ENCODE data around the gene RPL10. TPM values are rescaled to one million over a fixed set of nuclear protein-coding genes. Genes with fewer than 3 reads are reported as not detected.
A peak's percentile ranks its signal among the peaks of the same experiment; 100 is the strongest.

The RPL10 gene
- total RNA-seq, 1 experiment from 2014 or later = 2,110 TPM

DNA sequence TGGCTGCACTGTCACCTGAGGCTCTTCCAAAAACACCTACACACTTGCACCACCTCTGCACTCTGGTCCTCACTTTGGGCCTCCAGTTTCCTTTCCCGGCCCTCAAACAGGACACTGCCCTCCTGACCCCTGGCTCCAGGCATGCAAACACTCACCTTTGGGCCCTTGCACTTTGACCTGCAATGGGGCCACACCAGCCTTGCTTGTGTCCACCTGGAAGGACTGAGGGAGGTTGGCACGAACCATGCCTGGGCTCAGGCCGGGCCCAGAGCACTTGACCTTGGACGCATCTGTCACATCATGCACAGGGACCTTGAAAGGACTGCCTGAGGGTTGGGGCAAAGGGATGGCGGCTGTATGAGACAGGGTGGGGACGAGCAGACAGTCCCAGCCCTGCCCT, 39.3 kb upstream of the RPL10 start:
- no CpG with 5 or more reads among the region's 6 CpGs for WGBS (ENCODE audit: extremely low coverage, insufficient read length, low lambda C conversion rate)
- H3K79me2 ChIP-seq (ENCODE audit: insufficient read depth, low read length) = no peaks in the 10 kb centered on the region
- H3K4me1 ChIP-seq (ENCODE audit: insufficient read depth, low read length) = no peaks in the 10 kb centered on the region
- no peak overlapping the region for H3K56ac ChIP-seq (ENCODE audit: insufficient read length, low read depth, low read length)
- no peak overlapping the region for H3T11ph ChIP-seq (ENCODE audit: low read length)
- no peak overlapping the region for H4K8ac ChIP-seq (replicated peaks; ENCODE audit: insufficient read length, low read depth, low read length)
- peaks cover 33 to 81% (median 78%) of the 10 kb centered on the region in 3 experiments for H3K36me3 Mint-ChIP-seq (ENCODE audit: insufficient read depth in 1 of 3, low read depth in 3 of 3)
- H2AFZ ChIP-seq (ENCODE audit: low read length) = no peak overlapping the region
- no peak overlapping the region for H3K14ac ChIP-seq (ENCODE audit: insufficient read depth, low read length)
- H3K27ac Mint-ChIP-seq = peak overlapping the region in 2 of 3 experiments; percentile 6 to 49; a peak in 2 of 7 replicates
- no peak overlapping the region for H2BK20ac ChIP-seq (ENCODE audit: low read depth, low read length, poor library complexity, severe bottlenecking)
- TF ChIP-seq, protein P1, sequence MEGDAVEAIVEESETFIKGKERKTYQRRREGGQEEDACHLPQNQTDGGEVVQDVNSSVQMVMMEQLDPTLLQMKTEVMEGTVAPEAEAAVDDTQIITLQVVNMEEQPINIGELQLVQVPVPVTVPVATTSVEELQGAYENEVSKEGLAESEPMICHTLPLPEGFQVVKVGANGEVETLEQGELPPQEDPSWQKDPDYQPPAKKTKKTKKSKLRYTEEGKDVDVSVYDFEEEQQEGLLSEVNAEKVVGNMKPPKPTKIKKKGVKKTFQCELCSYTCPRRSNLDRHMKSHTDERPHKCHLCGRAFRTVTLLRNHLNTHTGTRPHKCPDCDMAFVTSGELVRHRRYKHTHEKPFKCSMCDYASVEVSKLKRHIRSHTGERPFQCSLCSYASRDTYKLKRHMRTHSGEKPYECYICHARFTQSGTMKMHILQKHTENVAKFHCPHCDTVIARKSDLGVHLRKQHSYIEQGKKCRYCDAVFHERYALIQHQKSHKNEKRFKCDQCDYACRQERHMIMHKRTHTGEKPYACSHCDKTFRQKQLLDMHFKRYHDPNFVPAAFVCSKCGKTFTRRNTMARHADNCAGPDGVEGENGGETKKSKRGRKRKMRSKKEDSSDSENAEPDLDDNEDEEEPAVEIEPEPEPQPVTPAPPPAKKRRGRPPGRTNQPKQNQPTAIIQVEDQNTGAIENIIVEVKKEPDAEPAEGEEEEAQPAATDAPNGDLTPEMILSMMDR (conservative IDR thresholded peaks at IDR 0.05) = no peak
- peaks cover 3% of the 10 kb centered on the region for H3K23me2 ChIP-seq (ENCODE audit: insufficient read length, low read depth, low read length, poor library complexity, severe bottlenecking)
- peaks cover 20% of the 10 kb centered on the region for H3K9me3 ChIP-seq (ENCODE audit: control insufficient read depth, low read depth, low read length)
- no peak overlapping the region for H2BK15ac ChIP-seq (ENCODE audit: low read depth, low read length)
- no peak overlapping the region for H2BK120ac ChIP-seq (ENCODE audit: low read depth, low read length, poor library complexity, severe bottlenecking)
- H3K4ac ChIP-seq (ENCODE audit: low read depth, low read length) = no peak overlapping the region
- H3K27me3 Mint-ChIP-seq (ENCODE audit: low read depth) = peaks cover 5% of the 10 kb centered on the region
- H4K5ac ChIP-seq (ENCODE audit: insufficient read length, low read depth, low read length) = no peak overlapping the region
- H3K4me2 ChIP-seq (ENCODE audit: insufficient read depth, insufficient read length, low read length) = no peak overlapping the region
- H3K27me3 ChIP-seq (ENCODE audit: insufficient read depth, low read length) = no peaks in the 10 kb centered on the region
- no peak overlapping the region for H3K9ac ChIP-seq (ENCODE audit: extremely low read depth, insufficient read length, low read length)
- no peak overlapping the region for H2BK5ac ChIP-seq (ENCODE audit: insufficient read length, low read length)
- no peak overlapping the region for H3K27ac ChIP-seq (ENCODE audit: insufficient read length, low read depth, low read length)
- H2AK5ac ChIP-seq (ENCODE audit: insufficient read length, low read length) = no peak overlapping the region
- peaks cover 48 to 67% of the 10 kb centered on the region in 2 experiments for H3K9me3 Mint-ChIP-seq
- H3K79me1 ChIP-seq (ENCODE audit: insufficient read depth, low read depth, low read length, poor library complexity, severe bottlenecking) = no peaks in the 10 kb centered on the region
- no peak overlapping the region for H2BK12ac ChIP-seq (ENCODE audit: insufficient read length, low read depth, low read length)
- H3K18ac ChIP-seq (ENCODE audit: insufficient read length, low read depth, low read length) = no peak overlapping the region
- H4K91ac ChIP-seq (ENCODE audit: insufficient read length, low read depth, low read length) = no peak overlapping the region
- H3K4me3 Mint-ChIP-seq = no peak overlapping the region
- H3K4me1 Mint-ChIP-seq = no peaks in the 10 kb centered on the region
- DNase-seq = no peak
- H4K20me1 ChIP-seq (ENCODE audit: control insufficient read depth, insufficient read depth, insufficient read length) = peaks cover 3% of the 10 kb centered on the region
- H3K23ac ChIP-seq (ENCODE audit: insufficient read length, low read depth, low read length) = no peak overlapping the region
